IMR-90 (cell line): ENCODE measurements around the gene PRR16. TPM values are rescaled to one million over a fixed set of nuclear protein-coding genes. Genes with fewer than 3 reads are reported as not detected.

Source experiments
- ATAC-seq: fragments of 200-7000 bp; cut with Tn5 transposase; 2 replicates; pipeline ENCODE4 v1.9.1; 2020; ENCODE audit warnings: low read depth, mild to moderate bottlenecking, moderate library complexity
- BruUV-seq: library from RNA; stranded (reverse); fragments of 400-500 nt; replicated peaks from 2 replicates; lab custom pipeline; 2021; lab: Mats Ljungman, UMichigan
- CTCF ChIA-PET: fragments of 300-600 bp; formaldehyde crosslinking; extraction: SDS; loops from one replicate; lab custom pipeline; 2021; ENCODE audit warnings: antibody characterized with exemption; lab: Yijun Ruan, JAX
- POLR2A ChIA-PET: fragments of 300-600 bp; sonication (Branson Sonifier 250); formaldehyde crosslinking; loops from one replicate; lab custom pipeline; 2022; ENCODE audit warnings: antibody characterized with exemption; ENCODE audit not compliant: unreplicated experiment; lab: Charles Lee
- DNase-seq: peaks from one replicate; pipeline ENCODE4 v3.0.0; 2013
- H2AFZ ChIP-seq: replicated peaks from 2 replicates; pipeline ENCODE3; 2013; ENCODE audit warnings: low read length, mild to moderate bottlenecking; ENCODE audit not compliant: poor library complexity
- H2AK5ac ChIP-seq: 2 replicates; pipeline ENCODE4 v1.6.1; 2013; ENCODE audit warnings: low read depth, low read length, inconsistent platforms
- H2AK9ac ChIP-seq: replicated peaks from 2 replicates; pipeline ENCODE3; 2013; ENCODE audit warnings: mild to moderate bottlenecking, low read depth, low read length, moderate library complexity; ENCODE audit not compliant: poor library complexity
- H2BK120ac ChIP-seq: 2 replicates; pipeline ENCODE4 v1.6.1; 2013; ENCODE audit warnings: low read depth, low read length, inconsistent platforms
- H2BK15ac ChIP-seq: 3 replicates; pipeline ENCODE4 v1.6.1; 2013; ENCODE audit warnings: low read depth, low read length, inconsistent platforms
- H2BK20ac ChIP-seq: 2 replicates; pipeline ENCODE4 v1.6.1; 2013; ENCODE audit warnings: low read depth, mild to moderate bottlenecking, inconsistent platforms, low read length, moderate library complexity
- H2BK5ac ChIP-seq: 2 replicates; pipeline ENCODE4 v1.6.1; 2013; ENCODE audit warnings: mild to moderate bottlenecking, low read depth, low read length, inconsistent platforms; ENCODE audit not compliant: poor library complexity, severe bottlenecking
- H3K14ac ChIP-seq: replicated peaks from 2 replicates; pipeline ENCODE4 v1.6.1; 2013; ENCODE audit warnings: low read depth, low read length, inconsistent platforms
- H3K18ac ChIP-seq: 2 replicates; pipeline ENCODE4 v1.6.1; 2013; ENCODE audit warnings: low read depth, low read length, control low read depth
- H3K23ac ChIP-seq: 2 replicates; pipeline ENCODE4 v1.6.1; 2013; ENCODE audit warnings: low read depth, low read length, inconsistent platforms
- H3K27ac ChIP-seq: 2 replicates; pipeline ENCODE4 v1.5.1; 2013; ENCODE audit warnings: mild to moderate bottlenecking, control low read depth, low read length; ENCODE audit not compliant: insufficient read depth
- H3K27me3 ChIP-seq: 2 replicates; pipeline ENCODE4 v1.6.1; 2013; ENCODE audit warnings: low read length; ENCODE audit not compliant: control insufficient read depth, insufficient read depth
- H3K36me3 ChIP-seq: 2 replicates; pipeline ENCODE4 v1.6.1; 2013; ENCODE audit warnings: low read length, mixed read lengths; ENCODE audit not compliant: control insufficient read depth, insufficient read depth
- H3K4ac ChIP-seq: 2 replicates; pipeline ENCODE4 v1.6.1; 2013; ENCODE audit warnings: low read depth, low read length, inconsistent platforms
- H3K4me1 ChIP-seq: 2 replicates; pipeline ENCODE4 v1.6.1; 2013; ENCODE audit warnings: low read length, mixed read lengths; ENCODE audit not compliant: control insufficient read depth, insufficient read depth
- H3K4me2 ChIP-seq: 2 replicates; pipeline ENCODE4 v1.6.1; 2013; ENCODE audit warnings: low read depth, mild to moderate bottlenecking, control low read depth, low read length, moderate library complexity
- H3K4me3 ChIP-seq: 2 replicates; pipeline ENCODE4 v1.5.1; 2013; ENCODE audit warnings: low read depth, mild to moderate bottlenecking, control low read depth, low read length, moderate library complexity; ENCODE audit not compliant: insufficient read depth
- H3K56ac ChIP-seq: 2 replicates; pipeline ENCODE4 v1.6.1; 2013; ENCODE audit warnings: low read length, inconsistent platforms; ENCODE audit not compliant: insufficient read depth; ENCODE audit errors: extremely low read depth
- H3K79me1 ChIP-seq, 2 experiments: 2 replicates each; pipeline ENCODE4 v1.6.1; 2013; ENCODE audit warnings: low read length in 2 of 2, inconsistent platforms in 1 of 2, low read depth in 1 of 2
- H3K9ac ChIP-seq: 2 replicates; pipeline ENCODE4 v1.6.1; 2013; ENCODE audit warnings: low read depth, low read length, control low read depth
- H3K9me1 ChIP-seq: 2 replicates; pipeline ENCODE4 v1.6.1; 2013; ENCODE audit warnings: low read length, inconsistent platforms; ENCODE audit not compliant: insufficient read depth
- H3K9me3 ChIP-seq: 2 replicates; pipeline ENCODE4 v1.6.1; 2013; ENCODE audit warnings: low read length; ENCODE audit not compliant: control insufficient read depth, insufficient read depth
- H4K20me1 ChIP-seq: 2 replicates; pipeline ENCODE4 v1.6.1; 2013; ENCODE audit warnings: low read length, inconsistent platforms; ENCODE audit not compliant: insufficient read depth
- H4K5ac ChIP-seq: 2 replicates; pipeline ENCODE4 v1.6.1; 2013; ENCODE audit warnings: mild to moderate bottlenecking, low read depth, low read length, control low read depth
- H4K8ac ChIP-seq, 2 experiments: 2 replicates each; pipeline ENCODE4 v1.6.1; 2013; ENCODE audit warnings: low read depth in 2 of 2, low read length in 2 of 2, control low read depth in 1 of 2, inconsistent platforms in 1 of 2
- H4K91ac ChIP-seq: 2 replicates; pipeline ENCODE4 v1.6.1; 2013; ENCODE audit warnings: low read depth, low read length, inconsistent platforms; ENCODE audit not compliant: insufficient read depth
- CEBPB ChIP-seq: IDR thresholded peaks from 2 replicates; pipeline ENCODE4 v1.6.1; 2012; ENCODE audit warnings: low read depth, low read length, improper control_type of control experiment
- CTCF ChIP-seq: conservative IDR thresholded peaks from 2 replicates; pipeline ENCODE4 v1.5.1; 2012; ENCODE audit warnings: mild to moderate bottlenecking, low read depth, low read length, improper control_type of control experiment
- SMC3 ChIP-seq: fragments of 150-350 bp; IDR thresholded peaks from 2 replicates; pipeline ENCODE4 v1.6.1; 2016; ENCODE audit warnings: low read depth, mild to moderate bottlenecking, antibody characterized with exemption, low read length, moderate library complexity
- WGBS, 2 experiments: methylation state at CpG; one replicate each; pipeline versions ENCODE4 v1.1.5 to v1.1.7; 2013; ENCODE audit warnings: missing lambda C conversion rate in 2 of 2; ENCODE audit not compliant: insufficient read length in 1 of 2; ENCODE audit errors: extremely low coverage in 2 of 2; 5-methylcytosine and 5-hydroxymethylcytosine counted together
- dilution Hi-C: fragments of 300-500 bp; cut with HindIII; formaldehyde crosslinking; loops from one replicate; pipeline ENCODE4 v1.14.3; 2018; ENCODE audit warnings: low sequenced_read_pairs; ENCODE audit not compliant: unreplicated experiment
- in situ Hi-C: fragments of 300-500 bp; cut with MboI; formaldehyde crosslinking; loops from 3 replicates; pipeline ENCODE4 v1.14.3; 2019; ENCODE audit warnings: low sequenced_read_pairs, inconsistent platforms, mixed read lengths
- intact Hi-C: fragments of 100-400 bp; cut with micrococcal nuclease; formaldehyde crosslinking; loops from 2 replicates; pipeline ENCODE4 v1.10.0; 2022
- polyA plus RNA-seq, 3 experiments: library from polyadenylated mRNA; depleted of rRNA; stranded (reverse); fragments of >200 nt; gene quantifications; 2 replicates each; pipeline ENCODE4 v1.2.3, GENCODE V29; 2012; ENCODE audit warnings: low replicate concordance in 1 of 3
- total RNA-seq: library from RNA; depleted of rRNA; stranded (reverse); fragments of >200 nt; gene quantifications from 2 replicates; pipeline ENCODE4 v1.2.3, GENCODE V29; 2012

The PRR16 gene
- total and polyA plus RNA-seq, 2 of the 4 experiments (the other 2 are of a cell fraction), result 9.9 to 45.2 TPM

GRCh38 chr5:120507800-120508463 lies 43.8 kb downstream of the PRR16 start:
- no peak overlapping the region for H2BK15ac ChIP-seq
- no peaks in the 10 kb centered on the region for H3K9me3 ChIP-seq
- DNase-seq (peak; percentile 64), ATAC-seq (peak; percentile 51)
- H3K4me3 ChIP-seq, result no peak overlapping the region
- H3K27ac ChIP-seq, result peak overlapping the region; percentile 73; the same call in 1 of the 2 replicates
- H2BK120ac ChIP-seq, result peak overlapping the region; percentile 21; the same call in 1 of the 2 replicates
- no peaks in the 10 kb centered on the region for H3K9me1 ChIP-seq
- H3K27me3 ChIP-seq, result no peaks in the 10 kb centered on the region
- H3K4me1 ChIP-seq, result peaks cover 7% of the 10 kb centered on the region
- dilution Hi-C loops, result no loop called here
- POLR2A ChIA-PET, result no interaction called here
- H2BK20ac ChIP-seq, result peak overlapping the region; percentile 50; the same call in 1 of the 2 replicates
- TF ChIP-seq CTCF (no peak), CEBPB (peak; percentile 65), SMC3 (no peak)
- intact Hi-C loops, result no loop called here
- peak overlapping the region; percentile 4; the same call in 1 of the 2 replicates for H3K56ac ChIP-seq
- H3K4me2 ChIP-seq, result peak overlapping the region; percentile 82
- 0 out of 2 replicates have a peak overlapping the region, but pooled peaks have one; percentile 0 for H3K14ac ChIP-seq
- H3K9ac ChIP-seq, result peak overlapping the region; percentile 23; the same call in 1 of the 2 replicates
- CTCF ChIA-PET, result no interaction called here
- in situ Hi-C loops, result no loop called here
- peak overlapping the region in 1 of 2 experiments; percentile 39; a peak in 2 of 4 replicates for H4K8ac ChIP-seq
- peaks cover 5% of the 10 kb centered on the region; the same call in 1 of the 2 replicates for H4K20me1 ChIP-seq
- peak overlapping the region; percentile 67 for H2BK5ac ChIP-seq
- H2AFZ ChIP-seq, result no peak overlapping the region
- peaks cover 28 to 62% of the 10 kb centered on the region in 2 experiments for H3K79me1 ChIP-seq
- no CpG with 5 or more reads among the region's 2 CpGs for WGBS, 2 experiments
- no peak overlapping the region for H2AK5ac ChIP-seq
- H4K91ac ChIP-seq, result peak overlapping the region; percentile 43; the same call in 1 of the 2 replicates
- H4K5ac ChIP-seq, result no peak overlapping the region
- peak overlapping the region; percentile 39; the same call in 1 of the 2 replicates for H3K18ac ChIP-seq
- H3K36me3 ChIP-seq, result no peaks in the 10 kb centered on the region
- H2AK9ac ChIP-seq, result no peak overlapping the region
- BruUV-seq, result no TSS peak
- H3K4ac ChIP-seq, result peak overlapping the region; percentile 2; the same call in 1 of the 2 replicates
- peak overlapping the region; percentile 19 for H3K23ac ChIP-seq
